SKM-1 treated with dmso at 0.1 percent for 144 hours (cell line): ENCODE results near the gene RABAC1.
"Not testable (repeated sequence)": the region's sequence is repeated elsewhere in the genome, so short reads cannot be mapped to it uniquely, and the experiment has no call there.

Source experiments
- DNase-seq: peaks from one replicate; lab custom pipeline; 2025; ENCODE audit not compliant: unreplicated experiment; lab: John Stamatoyannopoulos, UW

The RABAC1 gene

DNA sequence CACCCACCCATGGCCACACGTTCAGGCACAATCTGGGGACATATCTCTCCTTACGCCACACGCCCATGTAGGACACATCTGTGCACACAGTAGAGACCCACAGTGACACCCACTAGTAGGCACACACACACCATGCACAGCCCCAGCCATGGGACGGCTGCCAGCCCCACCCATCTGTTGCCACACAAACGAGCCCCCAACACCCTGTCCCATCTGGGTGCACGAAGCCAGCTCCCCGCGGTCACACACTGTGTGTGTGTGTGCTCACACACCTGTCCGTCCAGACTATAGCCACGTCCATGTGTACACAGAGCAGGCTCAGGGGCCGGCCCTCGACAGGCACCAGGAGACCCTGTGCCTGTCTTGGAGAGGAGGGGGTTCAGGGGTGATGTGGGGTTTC lies 41.4 kb downstream of the RABAC1 start:
- DNase-seq: no peak

GRCh38 chr19:41915776-41916414 lies 43.2 kb downstream of the RABAC1 start:
- no peak for DNase-seq

DNA sequence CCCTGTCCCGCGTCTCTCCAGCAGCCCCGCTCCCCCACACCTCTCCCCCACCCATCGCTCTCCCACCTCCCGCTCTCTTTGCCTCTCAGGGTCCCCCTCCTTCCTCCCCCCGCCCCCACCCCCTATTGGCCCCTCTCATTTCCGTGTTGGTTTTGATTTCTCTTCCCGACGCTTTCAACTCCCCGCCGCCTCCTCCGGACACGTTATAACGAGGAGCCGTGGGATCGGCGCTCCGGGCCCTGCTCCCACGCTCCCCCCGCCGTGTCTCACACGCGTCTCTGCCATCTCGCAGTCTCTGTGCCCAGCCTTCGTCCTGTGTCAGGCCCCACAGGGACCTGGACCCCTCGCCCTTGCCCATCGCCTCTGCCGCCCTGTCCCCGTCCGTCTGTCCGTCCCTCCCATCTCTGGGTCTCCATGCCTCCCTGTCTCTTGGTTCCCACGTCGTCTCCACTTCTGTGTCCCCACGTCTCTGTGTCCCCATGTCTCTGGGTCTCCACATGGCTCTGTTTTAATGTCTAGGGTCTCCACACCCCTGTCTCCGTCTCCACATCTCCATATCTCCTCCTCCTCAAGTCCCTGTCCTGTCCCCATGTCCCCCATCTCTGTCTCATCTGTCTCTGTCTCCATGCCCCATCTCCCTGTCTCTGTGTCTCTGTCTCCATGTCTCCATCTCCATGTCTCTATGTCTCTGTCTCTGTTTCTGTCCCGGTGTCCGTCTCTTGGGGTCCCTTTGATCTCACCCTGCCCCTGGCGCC lies 43.9 kb downstream of the RABAC1 start:
- no peak for DNase-seq

DNA sequence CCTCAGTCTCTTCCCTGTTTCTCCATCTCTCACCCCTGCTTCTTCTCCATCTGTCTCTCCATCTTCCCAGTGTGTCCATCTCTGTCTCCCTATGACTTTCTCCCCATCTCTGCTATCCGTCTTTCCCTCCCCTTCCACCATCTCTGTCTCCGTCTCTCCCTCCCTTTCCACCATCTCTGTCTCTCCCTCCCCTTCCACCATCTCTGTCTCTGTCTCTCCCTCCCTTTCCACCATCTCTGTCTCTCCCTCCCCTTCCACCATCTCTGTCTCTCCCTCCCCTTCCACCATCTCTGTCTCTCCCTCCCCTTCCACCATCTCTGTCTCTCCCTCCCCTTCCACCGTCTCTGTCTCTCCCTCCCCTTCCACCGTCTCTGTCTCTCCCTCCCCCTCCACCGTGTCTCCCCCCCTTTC lies 44.7 kb downstream of the RABAC1 start:
- DNase-seq: not testable (repeated sequence)

GRCh38 chr19:41913538-41914423 lies 45.3 kb downstream of the RABAC1 start:
- no peak for DNase-seq

GRCh38 chr19:41912899-41913537 lies 46.1 kb downstream of the RABAC1 start:
- no peak for DNase-seq

DNA sequence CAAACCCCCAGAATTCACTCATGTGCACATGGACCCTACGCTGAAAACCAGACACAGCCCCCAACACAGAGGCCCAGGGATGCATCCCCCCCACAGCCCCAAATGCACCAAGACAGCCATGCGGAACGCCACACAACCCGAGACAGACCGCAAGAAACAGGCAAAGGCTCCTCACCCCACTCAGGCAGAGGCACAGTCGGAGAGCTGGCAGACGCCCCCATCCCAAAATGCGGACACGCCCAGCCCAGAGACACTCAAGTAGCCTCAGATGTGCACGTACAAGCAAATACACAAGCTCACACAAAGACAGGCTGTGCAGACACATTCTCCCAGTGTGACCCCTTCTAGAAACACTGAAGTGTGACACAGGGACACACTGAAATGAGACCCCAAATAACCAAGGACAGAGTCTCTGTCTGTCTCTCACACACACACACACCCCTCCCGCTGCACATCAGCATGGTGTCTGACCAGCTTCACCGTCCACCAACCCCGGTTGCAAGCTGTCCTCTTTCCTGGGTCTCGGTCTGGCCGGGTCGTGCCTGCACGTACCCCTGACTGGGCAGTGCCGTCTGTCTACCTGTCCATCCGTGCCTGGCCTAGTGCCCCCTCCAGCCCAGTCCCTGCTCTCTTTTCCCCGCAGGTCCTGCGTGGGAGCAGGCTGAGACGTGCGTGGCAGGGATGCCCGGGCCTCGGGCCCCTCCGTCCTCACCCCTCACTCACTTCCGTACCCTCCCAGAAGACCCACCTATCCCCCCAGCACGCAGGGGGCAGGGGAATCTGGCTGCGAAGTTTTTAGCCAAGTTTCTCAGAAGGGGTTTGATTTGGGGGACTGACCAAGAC lies 47.0 kb downstream of the RABAC1 start:
- DNase-seq: no peak

DNA sequence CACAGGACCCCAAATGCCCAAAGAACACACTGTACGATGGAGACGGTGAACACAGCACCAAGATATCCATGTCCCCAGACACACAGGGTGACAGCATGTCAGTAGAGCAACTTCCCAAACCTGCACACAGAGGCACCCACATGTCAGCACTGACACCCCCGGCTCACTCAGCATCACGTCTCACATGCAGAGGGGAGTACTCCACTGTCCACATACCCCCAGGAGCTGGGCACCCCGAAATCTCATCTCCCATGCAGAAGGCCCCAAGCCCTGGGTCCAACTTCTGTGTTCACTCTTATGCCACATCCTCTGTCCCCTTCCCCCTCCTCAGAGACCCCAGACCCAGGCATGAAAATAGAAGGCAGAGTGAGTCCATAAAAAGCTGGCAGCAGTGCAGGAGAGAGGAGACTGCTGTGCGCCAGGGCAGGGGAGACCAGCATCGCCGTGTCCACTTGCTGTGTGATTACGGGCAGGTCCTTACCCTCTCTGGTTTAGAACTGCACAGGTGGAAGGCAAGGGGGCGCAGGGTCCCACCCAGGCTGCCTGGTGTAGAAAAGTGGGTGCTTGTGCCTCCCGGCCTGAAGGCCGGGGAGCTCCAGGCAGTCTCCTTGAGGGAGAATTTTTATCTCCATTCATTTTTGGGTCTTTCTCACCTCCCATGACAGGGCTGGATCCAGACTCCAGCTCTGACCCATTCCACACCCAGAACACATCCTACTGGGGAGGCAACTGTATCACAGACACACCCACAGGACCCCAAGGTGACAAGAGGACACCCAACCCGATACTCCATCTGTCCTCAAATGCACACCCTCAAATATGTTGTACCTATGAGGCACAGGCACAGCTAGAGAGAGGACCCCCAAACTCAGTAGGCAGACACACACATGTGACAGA lies 47.9 kb downstream of the RABAC1 start:
- DNase-seq: no peak

GRCh38 chr19:41910240-41910991 lies 48.7 kb downstream of the RABAC1 start:
- DNase-seq: no peak

GRCh38 chr19:41909706-41910105 lies 49.4 kb downstream of the RABAC1 start:
- no peak for DNase-seq

GRCh38 chr19:41908724-41909464 lies 50.2 kb downstream of the RABAC1 start:
- no peak for DNase-seq

GRCh38 chr19:41907994-41908615 lies 51.0 kb downstream of the RABAC1 start:
- DNase-seq: no peak

DNA sequence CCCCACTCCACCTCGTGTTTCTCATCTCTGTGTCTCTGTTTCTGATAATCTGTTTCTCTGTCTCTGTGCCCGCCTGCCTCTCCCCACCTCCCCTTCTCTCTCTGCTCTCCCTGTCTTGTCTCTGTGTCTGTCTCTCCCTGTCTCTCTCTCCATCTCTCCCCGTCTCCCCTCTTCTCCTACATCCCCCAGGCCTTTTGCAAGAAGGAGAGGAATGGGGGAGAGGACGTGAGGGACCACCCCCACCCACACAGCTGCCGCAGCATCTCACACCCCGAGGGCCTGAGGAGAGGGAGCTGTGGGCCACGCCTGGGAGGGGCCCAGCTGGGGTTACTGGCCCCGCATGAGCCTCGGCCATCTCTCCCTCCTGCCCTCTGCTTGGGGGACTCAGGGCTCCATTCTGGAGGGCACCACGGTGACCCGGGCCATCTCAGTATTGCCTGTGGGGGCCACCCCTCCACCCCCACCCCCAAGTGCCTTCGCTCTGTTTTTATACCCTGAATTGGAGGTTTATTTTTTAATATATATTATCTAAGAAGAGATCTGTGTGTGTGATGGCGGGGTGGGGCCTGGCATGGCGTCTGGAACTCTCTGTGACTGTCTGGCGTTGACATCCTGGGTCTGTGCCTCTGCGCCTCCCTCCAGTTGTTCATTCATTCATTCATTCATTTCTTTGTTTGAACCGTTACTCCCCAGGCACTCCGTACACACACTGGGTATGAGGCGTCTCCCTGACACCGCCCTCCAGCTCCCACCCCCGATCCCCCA lies 52.0 kb downstream of the RABAC1 start:
- DNase-seq: no peak
